HG02763 (cell line): Measurements from ENCODE around the gene ZNF862.
"Not testable (repeated sequence)": the region's sequence is repeated elsewhere in the genome, so short reads cannot be mapped to it uniquely, and the experiment has no call there.

Experiments
- ATAC-seq: cut with Tn5 transposase; IDR thresholded peaks from one replicate; pipeline ENCODE4 v1.9.1; 2021; ENCODE audit warnings: mild to moderate bottlenecking, moderate library complexity; ENCODE audit not compliant: unreplicated experiment

The ZNF862 gene

GRCh38 chr7:149878523-149878921 is 40.3 kb downstream of the ZNF862 start:
- no peak for ATAC-seq

DNA sequence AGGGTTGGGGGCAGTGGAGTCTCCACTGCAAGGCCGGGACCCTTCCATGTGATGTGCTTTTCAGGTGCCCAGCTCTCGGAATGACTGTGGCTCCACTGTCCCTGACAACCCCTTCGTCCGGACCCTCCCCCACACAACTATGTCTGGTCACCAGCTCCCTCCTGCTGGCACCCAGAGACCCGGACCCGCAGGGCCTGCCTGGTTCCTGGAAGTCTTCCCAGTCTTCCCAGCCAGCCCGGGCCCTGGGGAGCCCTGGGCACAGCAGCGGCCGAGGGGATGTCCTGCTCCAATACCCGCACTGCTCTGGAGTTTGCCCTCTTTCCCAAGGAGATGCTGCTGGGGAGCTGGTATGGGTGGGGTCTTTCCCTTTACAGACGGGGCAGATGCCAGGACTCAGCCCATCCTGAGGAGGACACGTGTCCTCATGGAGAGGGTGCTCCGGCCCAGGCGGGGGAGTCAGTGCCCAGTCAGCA is 41.1 kb downstream of the ZNF862 start:
- no peak for ATAC-seq

- ATAC-seq, result no peak
Observed at GRCh38 chr7:149879766-149880637, 41.8 kb downstream of the ZNF862 start.

DNA sequence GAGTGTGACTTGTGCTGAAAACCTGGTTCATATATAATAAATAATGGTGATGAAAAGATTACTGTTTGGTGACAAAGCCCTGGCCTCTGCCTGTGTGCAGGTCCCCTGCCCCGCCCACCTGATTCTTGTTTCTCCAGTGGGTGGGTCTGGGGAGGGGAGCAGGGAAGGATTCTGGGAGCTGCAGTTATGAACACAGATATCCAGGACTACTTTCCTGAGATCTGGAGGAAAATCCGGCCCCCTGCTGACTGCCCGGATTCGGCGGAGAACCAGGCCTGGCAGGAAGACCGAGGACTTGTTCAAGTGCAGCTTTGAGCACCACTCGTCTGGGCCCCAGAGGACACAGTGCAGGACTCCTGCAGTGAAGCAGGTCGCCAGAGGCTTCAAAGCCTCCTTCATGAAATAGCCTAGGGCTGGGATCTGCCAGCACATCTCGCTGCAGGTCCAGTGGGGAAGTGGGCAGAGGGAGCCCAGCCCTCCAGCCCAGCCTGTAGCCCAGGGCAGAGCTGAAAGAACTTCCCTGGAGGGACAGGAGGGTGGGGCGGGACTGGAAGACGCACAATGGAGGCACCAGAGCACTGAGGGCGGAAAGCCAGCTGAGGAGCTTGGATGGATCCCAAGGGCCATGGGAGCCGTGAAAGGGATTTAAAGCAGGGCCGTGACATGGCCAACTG is 42.6 kb downstream of the ZNF862 start:
- ATAC-seq, result no peak

- no peak for ATAC-seq
Observed at GRCh38 chr7:149881328-149882247, 43.4 kb downstream of the ZNF862 start.

- ATAC-seq, result no peak
Observed at GRCh38 chr7:149882248-149883047, 44.3 kb downstream of the ZNF862 start.

- ATAC-seq, result no peak
Observed at GRCh38 chr7:149883048-149883438, 44.9 kb downstream of the ZNF862 start.

- no peak for ATAC-seq
Observed at GRCh38 chr7:149883452-149883861, 45.3 kb downstream of the ZNF862 start.

- ATAC-seq, result no peak
Observed at GRCh38 chr7:149884016-149884415, 45.8 kb downstream of the ZNF862 start.

DNA sequence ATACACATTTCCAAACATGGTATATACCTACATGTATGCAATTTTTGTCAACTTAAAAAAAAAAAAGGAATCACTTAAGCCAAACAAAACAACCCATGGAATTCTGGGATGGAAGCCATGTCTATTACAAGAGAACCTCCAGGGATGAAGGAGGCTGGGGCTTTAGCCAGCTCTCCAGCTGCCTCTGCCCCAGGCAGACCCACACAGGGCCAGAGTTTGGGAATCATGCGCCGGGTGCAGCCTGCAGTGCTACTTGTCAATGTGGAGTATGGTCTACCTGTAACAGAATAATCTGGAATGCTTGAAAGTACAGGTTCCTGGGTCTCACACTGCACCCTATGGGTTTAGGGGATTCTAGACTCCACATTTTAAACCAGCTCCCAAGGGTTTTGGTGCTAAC is 46.4 kb downstream of the ZNF862 start:
- no peak for ATAC-seq

DNA sequence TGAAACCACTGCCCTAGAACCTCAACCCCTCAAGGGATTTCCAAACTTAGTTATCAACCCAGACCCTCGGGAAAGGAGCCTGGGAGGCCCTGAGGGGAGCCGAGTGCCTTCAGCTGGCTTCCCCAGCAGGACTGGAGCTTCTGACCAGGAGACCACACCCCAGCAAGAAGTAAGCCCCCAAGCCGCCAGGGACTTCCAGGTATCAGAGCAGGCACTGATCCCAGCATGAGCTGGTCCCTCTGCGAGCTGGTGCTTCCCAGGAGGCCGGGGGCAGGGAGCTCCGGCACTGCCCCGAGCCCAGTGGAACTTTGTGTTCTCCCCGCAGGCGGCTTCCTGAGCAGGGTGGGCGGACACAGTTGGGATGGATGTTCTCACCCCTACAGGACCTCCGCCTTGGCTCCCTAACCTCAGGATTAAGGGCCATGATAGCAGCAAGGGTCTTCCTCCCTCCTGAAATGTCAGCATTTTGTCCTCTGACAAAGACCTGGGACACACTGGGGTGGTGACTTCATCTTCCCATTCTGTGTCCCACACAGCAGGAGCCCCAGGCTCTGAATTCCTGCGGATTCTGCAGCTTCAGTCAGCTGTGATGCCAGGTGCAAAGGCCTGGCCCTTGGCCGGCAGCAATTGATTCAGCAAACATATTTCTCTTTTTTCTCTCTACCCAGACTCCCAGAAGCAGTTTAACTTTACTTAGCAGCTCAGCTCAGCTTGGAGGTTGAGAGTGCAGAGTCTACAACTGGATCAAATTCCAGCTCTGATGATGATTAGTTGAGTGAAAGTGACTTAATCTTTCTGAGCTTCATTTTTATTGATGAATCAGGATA is 47.2 kb downstream of the ZNF862 start:
- ATAC-seq, result no peak

- ATAC-seq, result no peak
Observed at GRCh38 chr7:149886018-149886415, 47.8 kb downstream of the ZNF862 start.

- no peak for ATAC-seq
Observed at GRCh38 chr7:149887311-149887710, 49.1 kb downstream of the ZNF862 start.

DNA sequence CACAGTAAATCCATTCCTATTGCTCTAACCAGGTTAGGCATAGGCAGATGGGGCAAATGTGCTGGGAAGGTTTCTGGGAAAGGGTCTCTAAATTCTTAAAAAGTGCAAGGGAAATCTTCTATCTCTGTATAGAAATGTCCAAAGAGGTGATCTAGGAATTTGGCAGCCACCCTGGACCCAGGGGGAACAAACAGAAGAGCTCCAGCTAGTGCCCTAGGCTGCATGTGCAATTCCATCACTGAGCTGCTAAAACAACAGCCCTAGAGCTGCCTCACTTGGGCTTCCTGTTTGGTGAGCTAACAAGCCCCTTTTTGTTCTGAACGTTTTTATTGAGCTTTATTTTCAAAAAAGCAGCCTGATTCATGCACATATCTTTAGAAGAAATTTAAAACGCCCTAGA is 52.5 kb downstream of the ZNF862 start:
- not testable (repeated sequence) for ATAC-seq

DNA sequence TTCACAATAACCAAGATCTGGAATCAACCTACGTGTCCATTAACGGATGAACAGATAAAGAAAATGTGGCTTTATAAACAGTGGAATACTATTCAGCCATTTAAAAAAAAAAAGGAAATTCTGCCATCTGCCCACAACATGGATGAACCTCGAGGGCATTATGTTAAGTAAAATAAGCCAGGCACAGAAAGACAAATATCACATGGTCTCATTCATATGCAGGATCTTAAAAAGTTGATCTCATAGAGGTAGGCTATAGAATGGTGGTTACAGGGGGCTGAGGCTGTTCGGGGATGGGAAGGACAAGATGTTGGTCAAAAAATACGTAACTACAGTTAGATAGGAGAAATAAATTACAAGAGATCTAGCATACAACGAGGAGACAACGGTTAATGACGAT is 56.8 kb downstream of the ZNF862 start:
- not testable (repeated sequence) for ATAC-seq

DNA sequence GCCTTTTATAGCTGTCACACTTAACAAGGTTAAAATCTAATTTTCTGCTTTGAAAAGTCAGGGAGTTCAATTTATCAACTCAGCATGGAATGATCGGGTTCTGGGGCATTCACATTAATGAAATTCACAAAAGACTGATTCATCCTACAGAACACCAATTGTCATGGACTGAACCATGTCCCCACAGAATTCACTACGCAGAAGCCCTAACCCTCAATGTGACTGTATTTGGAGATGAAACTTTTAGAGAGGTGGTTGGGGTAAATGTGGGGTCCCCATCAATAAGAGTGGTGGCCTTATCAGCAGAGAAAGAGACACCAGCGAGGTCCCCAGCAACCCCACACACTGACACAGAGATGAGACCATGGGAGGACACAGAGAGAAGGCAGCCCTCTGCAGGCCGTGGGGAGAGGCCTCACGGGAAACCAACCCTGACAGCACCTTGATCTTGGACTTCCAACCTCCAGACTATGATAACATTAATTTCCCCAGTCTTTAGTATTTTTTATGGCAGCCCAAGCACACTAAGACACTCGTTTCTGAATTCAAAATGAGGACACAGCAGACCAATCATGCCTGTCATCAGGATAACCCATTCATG is 69.7 kb downstream of the ZNF862 start:
- not testable (repeated sequence) for ATAC-seq

- ATAC-seq, result not testable (repeated sequence)
Observed at GRCh38 chr7:149910219-149910618, 72.0 kb downstream of the ZNF862 start.

- not testable (repeated sequence) for ATAC-seq
Observed at GRCh38 chr7:149912126-149912525, 74.0 kb downstream of the ZNF862 start.
